Measurements from ENCODE around the gene LSM3. TPM values are rescaled to one million over a fixed set of nuclear protein-coding genes. Genes with fewer than 3 reads are reported as not detected.

The LSM3 gene
- total RNA-seq, 2 experiments from 2014 or later, result 16.5 to 18.9 TPM

- peak overlapping the region; percentile 66 for H3K27ac Mint-ChIP-seq
- CTCF ChIA-PET, result no interaction called here
- H3K36me3 Mint-ChIP-seq, result peaks cover 5% of the 10 kb centered on the region
- peaks cover 31% of the 10 kb centered on the region for H3K4me1 Mint-ChIP-seq
- ATAC-seq, result no peak
- H3K27me3 Mint-ChIP-seq, result no peaks in the 10 kb centered on the region
- DNase-seq, result peak; percentile 38
- H3K9me3 Mint-ChIP-seq (ENCODE audit: low read depth), result no peaks in the 10 kb centered on the region
- H3K4me3 Mint-ChIP-seq, result no peak overlapping the region
Measured at GRCh38 chr3:14146381-14147065, 32.1 kb upstream of the LSM3 start.

GRCh38 chr3:14147066-14147435 lies 31.6 kb upstream of the LSM3 start:
- CTCF ChIA-PET, result no interaction called here
- Mint-ChIP-seq H3K4me1 (peaks cover 28% of the 10 kb centered on the region), H3K4me3 (no peak overlapping the region), H3K9me3 (ENCODE audit: low read depth) (no peaks in the 10 kb centered on the region), H3K27me3 (no peaks in the 10 kb centered on the region), H3K36me3 (peaks cover 2% of the 10 kb centered on the region), H3K27ac (no peak overlapping the region)
- ATAC-seq (no peak), DNase-seq (peak; percentile 15)

- ATAC-seq (no peak), DNase-seq (peak; percentile 23)
- Mint-ChIP-seq H3K27ac (no peak overlapping the region), H3K36me3 (peaks cover 2% of the 10 kb centered on the region), H3K9me3 (ENCODE audit: low read depth) (no peaks in the 10 kb centered on the region), H3K27me3 (no peaks in the 10 kb centered on the region), H3K4me1 (peaks cover 22% of the 10 kb centered on the region), H3K4me3 (no peak overlapping the region)
- CTCF ChIA-PET, result no interaction called here
Measured at GRCh38 chr3:14147617-14148016, 31.0 kb upstream of the LSM3 start.

- peaks cover 2% of the 10 kb centered on the region for H3K36me3 Mint-ChIP-seq
- no peaks in the 10 kb centered on the region for H3K9me3 Mint-ChIP-seq (ENCODE audit: low read depth)
- peaks cover 15% of the 10 kb centered on the region for H3K4me1 Mint-ChIP-seq
- no peak for ATAC-seq
- H3K27ac Mint-ChIP-seq, result no peak overlapping the region
- H3K27me3 Mint-ChIP-seq, result no peaks in the 10 kb centered on the region
- peak; percentile 31 for DNase-seq
- CTCF ChIA-PET, result interaction anchor here (1.4 kb wide), 1 partner anchor 10 kb away, joined by 3 read pairs; no protein-coding TSS in a partner anchor
- H3K4me3 Mint-ChIP-seq, result no peak overlapping the region
Measured at GRCh38 chr3:14148041-14148985, 30.3 kb upstream of the LSM3 start.

GRCh38 chr3:14150078-14150477 lies 28.5 kb upstream of the LSM3 start:
- peaks cover 4% of the 10 kb centered on the region for H3K4me1 Mint-ChIP-seq
- H3K27me3 Mint-ChIP-seq, result no peaks in the 10 kb centered on the region
- no peak overlapping the region for H3K4me3 Mint-ChIP-seq
- no peaks in the 10 kb centered on the region for H3K9me3 Mint-ChIP-seq (ENCODE audit: low read depth)
- CTCF ChIA-PET, result interaction anchor here (1.4 kb wide), 1 partner anchor 8 kb away, joined by 3 read pairs; no protein-coding TSS in a partner anchor
- ATAC-seq (no peak), DNase-seq (peak; percentile 36)
- peaks cover 12% of the 10 kb centered on the region for H3K36me3 Mint-ChIP-seq
- H3K27ac Mint-ChIP-seq, result peak overlapping the region; percentile 2

- CTCF ChIA-PET, result no interaction called here
- Mint-ChIP-seq H3K9me3 (ENCODE audit: low read depth) (no peaks in the 10 kb centered on the region), H3K27me3 (no peaks in the 10 kb centered on the region), H3K4me1 (no peaks in the 10 kb centered on the region), H3K27ac (peak overlapping the region; percentile 17), H3K36me3 (peaks cover 12% of the 10 kb centered on the region), H3K4me3 (no peak overlapping the region)
- peak; percentile 29 for DNase-seq
- ATAC-seq, result no peak
Measured at GRCh38 chr3:14150491-14151230, 28.0 kb upstream of the LSM3 start.

GRCh38 chr3:14151471-14152083 lies 27.0 kb upstream of the LSM3 start:
- Mint-ChIP-seq H3K27me3 (no peaks in the 10 kb centered on the region), H3K4me1 (no peaks in the 10 kb centered on the region), H3K9me3 (ENCODE audit: low read depth) (no peaks in the 10 kb centered on the region), H3K36me3 (peaks cover 20% of the 10 kb centered on the region), H3K4me3 (no peak overlapping the region), H3K27ac (no peak overlapping the region)
- DNase-seq (peak; percentile 36), ATAC-seq (no peak)
- CTCF ChIA-PET, result no interaction called here

GRCh38 chr3:14152233-14152962 lies 26.2 kb upstream of the LSM3 start:
- H3K9me3 Mint-ChIP-seq (ENCODE audit: low read depth), result no peaks in the 10 kb centered on the region
- no peaks in the 10 kb centered on the region for H3K4me1 Mint-ChIP-seq
- no peaks in the 10 kb centered on the region for H3K27me3 Mint-ChIP-seq
- peak overlapping the region; percentile 52 for H3K27ac Mint-ChIP-seq
- H3K4me3 Mint-ChIP-seq, result no peak overlapping the region
- H3K36me3 Mint-ChIP-seq, result peaks cover 20% of the 10 kb centered on the region
- ATAC-seq (no peak), DNase-seq (peak; percentile 41)
- CTCF ChIA-PET, result interaction anchor here (0.7 to 1.5 kb wide), 4 partner anchors 25 to 256 kb away, joined by 3 to 4 read pairs (median 3); partner anchors contain the start of genes LSM3 and XPC

- no peaks in the 10 kb centered on the region for H3K4me1 Mint-ChIP-seq
- CTCF ChIA-PET, result interaction anchor here (0.7 to 1.5 kb wide), 4 partner anchors 24 to 257 kb away, joined by 3 to 4 read pairs (median 3); partner anchors contain the start of genes LSM3 and XPC
- no peak overlapping the region for H3K27ac Mint-ChIP-seq
- peaks cover 22% of the 10 kb centered on the region for H3K36me3 Mint-ChIP-seq
- DNase-seq (peak; percentile 33), ATAC-seq (no peak)
- no peaks in the 10 kb centered on the region for H3K9me3 Mint-ChIP-seq (ENCODE audit: low read depth)
- no peaks in the 10 kb centered on the region for H3K27me3 Mint-ChIP-seq
- no peak overlapping the region for H3K4me3 Mint-ChIP-seq
Measured at GRCh38 chr3:14152963-14153355, 25.7 kb upstream of the LSM3 start.

- Mint-ChIP-seq H3K9me3 (ENCODE audit: low read depth) (no peaks in the 10 kb centered on the region), H3K27ac (no peak overlapping the region), H3K4me1 (no peaks in the 10 kb centered on the region), H3K27me3 (no peaks in the 10 kb centered on the region), H3K4me3 (no peak overlapping the region), H3K36me3 (peaks cover 27% of the 10 kb centered on the region)
- CTCF ChIA-PET, result interaction anchor here (1.4 to 1.5 kb wide), 2 partner anchors 23 to 50 kb away, joined by 3 read pairs; no protein-coding TSS in a partner anchor
- no peak for ATAC-seq
- DNase-seq, result peak; percentile 22
Measured at GRCh38 chr3:14153663-14154062, 25.0 kb upstream of the LSM3 start.

- DNase-seq (no peak), ATAC-seq (no peak)
- Mint-ChIP-seq H3K4me3 (no peak overlapping the region), H3K27me3 (no peaks in the 10 kb centered on the region), H3K36me3 (peaks cover 32% of the 10 kb centered on the region), H3K9me3 (ENCODE audit: low read depth) (no peaks in the 10 kb centered on the region), H3K27ac (no peak overlapping the region), H3K4me1 (no peaks in the 10 kb centered on the region)
- CTCF ChIA-PET, result interaction anchor here (1.4 kb wide), 1 partner anchor 49 kb away, joined by 3 read pairs; no protein-coding TSS in a partner anchor
Measured at GRCh38 chr3:14154276-14154675, 24.3 kb upstream of the LSM3 start.

- DNase-seq, result no peak
- CTCF ChIA-PET, result interaction anchor here (0.8 kb wide), 1 partner anchor 49 kb away, joined by 3 read pairs; no protein-coding TSS in a partner anchor
- no peak overlapping the region for H3K4me3 Mint-ChIP-seq
- H3K36me3 Mint-ChIP-seq, result peaks cover 36% of the 10 kb centered on the region
- no peaks in the 10 kb centered on the region for H3K9me3 Mint-ChIP-seq (ENCODE audit: low read depth)
- ATAC-seq, result no peak
- no peaks in the 10 kb centered on the region for H3K27me3 Mint-ChIP-seq
- H3K4me1 Mint-ChIP-seq, result no peaks in the 10 kb centered on the region
- H3K27ac Mint-ChIP-seq, result no peak overlapping the region
Measured at GRCh38 chr3:14154895-14155440, 23.6 kb upstream of the LSM3 start.
